LNCaP clone FGC (cell line): ENCODE data around the gene BTG1.

Source experiments
- DNase-seq: peaks from one replicate; pipeline ENCODE4 v3.0.0-alpha.2; 2011; ENCODE audit warnings: low read depth
- H3K4me3 ChIP-seq: 2 replicates; pipeline ENCODE4 v1.5.1; 2011; ENCODE audit warnings: mild to moderate bottlenecking, low read depth, low read length, control low read depth
- TF ChIP-seq, protein P1 (sequence below): IDR thresholded peaks from 2 replicates; pipeline ENCODE4 v1.5.1; 2012; ENCODE audit warnings: mild to moderate bottlenecking; ENCODE audit not compliant: control insufficient read depth, insufficient read depth; ENCODE audit errors: extremely low read depth

BTG1 gene

DNA sequence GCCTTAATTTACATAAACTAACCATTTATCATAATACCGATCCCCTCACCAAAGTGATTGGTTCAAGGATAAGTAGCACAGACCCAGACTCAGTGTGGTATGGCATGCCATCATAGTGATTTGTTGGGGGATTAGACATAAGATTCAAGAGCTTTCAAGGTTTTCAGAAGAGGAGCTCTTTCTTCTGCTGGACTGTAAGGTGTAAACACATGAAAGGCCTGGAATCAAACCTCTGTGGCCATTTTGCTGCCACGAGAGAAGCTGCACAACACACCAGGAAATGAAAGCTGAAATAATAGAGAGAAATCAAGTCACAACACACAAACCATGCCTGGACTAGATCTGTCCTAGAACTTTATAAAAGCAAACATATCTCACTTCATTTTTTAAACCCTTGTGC, 30.8 kb downstream of the BTG1 start:
- DNase-seq, result no peak
- no peak overlapping the region for H3K4me3 ChIP-seq
- TF ChIP-seq, protein P1, sequence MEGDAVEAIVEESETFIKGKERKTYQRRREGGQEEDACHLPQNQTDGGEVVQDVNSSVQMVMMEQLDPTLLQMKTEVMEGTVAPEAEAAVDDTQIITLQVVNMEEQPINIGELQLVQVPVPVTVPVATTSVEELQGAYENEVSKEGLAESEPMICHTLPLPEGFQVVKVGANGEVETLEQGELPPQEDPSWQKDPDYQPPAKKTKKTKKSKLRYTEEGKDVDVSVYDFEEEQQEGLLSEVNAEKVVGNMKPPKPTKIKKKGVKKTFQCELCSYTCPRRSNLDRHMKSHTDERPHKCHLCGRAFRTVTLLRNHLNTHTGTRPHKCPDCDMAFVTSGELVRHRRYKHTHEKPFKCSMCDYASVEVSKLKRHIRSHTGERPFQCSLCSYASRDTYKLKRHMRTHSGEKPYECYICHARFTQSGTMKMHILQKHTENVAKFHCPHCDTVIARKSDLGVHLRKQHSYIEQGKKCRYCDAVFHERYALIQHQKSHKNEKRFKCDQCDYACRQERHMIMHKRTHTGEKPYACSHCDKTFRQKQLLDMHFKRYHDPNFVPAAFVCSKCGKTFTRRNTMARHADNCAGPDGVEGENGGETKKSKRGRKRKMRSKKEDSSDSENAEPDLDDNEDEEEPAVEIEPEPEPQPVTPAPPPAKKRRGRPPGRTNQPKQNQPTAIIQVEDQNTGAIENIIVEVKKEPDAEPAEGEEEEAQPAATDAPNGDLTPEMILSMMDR, result no peak

DNA sequence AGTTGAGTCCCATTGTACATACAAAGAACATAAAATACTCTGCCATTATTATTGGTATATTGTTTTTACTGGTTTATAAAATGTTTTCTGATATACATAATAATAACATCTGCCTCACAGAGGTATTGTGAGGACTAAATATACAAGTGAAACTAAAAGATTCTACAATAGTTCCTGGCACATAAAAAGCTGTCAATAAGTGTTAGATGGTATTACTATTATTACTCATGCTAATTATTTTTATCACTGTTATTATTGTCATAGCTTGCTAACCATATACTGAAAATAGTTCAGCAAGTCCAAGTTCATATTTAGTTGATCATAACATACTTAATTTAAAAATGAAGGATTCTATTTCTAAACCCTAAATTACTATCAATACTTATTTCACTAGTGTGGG, 34.4 kb downstream of the BTG1 start:
- H3K4me3 ChIP-seq, result no peak overlapping the region
- DNase-seq, result no peak
- TF ChIP-seq, protein P1, result no peak

GRCh38 chr12:92110083-92110640, 35.5 kb downstream of the BTG1 start:
- TF ChIP-seq, protein P1, result no peak
- no peak for DNase-seq
- no peak overlapping the region for H3K4me3 ChIP-seq

GRCh38 chr12:92109613-92110012, 36.0 kb downstream of the BTG1 start:
- DNase-seq, result no peak
- H3K4me3 ChIP-seq, result no peak overlapping the region
- TF ChIP-seq, protein P1, result no peak

DNA sequence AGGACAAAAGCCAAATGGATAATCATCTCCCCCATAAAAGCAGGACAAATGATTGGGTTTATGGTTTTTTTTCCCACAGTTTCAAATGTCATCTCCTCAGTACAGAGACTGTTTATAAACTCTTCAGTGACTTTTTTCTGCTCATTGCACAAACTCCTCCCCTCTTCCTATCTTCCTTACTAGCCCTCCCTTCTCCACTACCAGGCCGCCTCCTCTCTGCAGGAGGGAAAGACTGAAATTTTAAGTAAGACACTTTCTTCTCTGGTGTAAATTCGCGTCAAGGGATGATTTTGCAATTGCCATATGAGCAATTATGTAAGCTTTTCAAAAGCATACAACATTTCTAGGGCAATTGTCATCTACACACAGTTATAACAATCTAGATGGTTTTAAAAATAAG, 37.0 kb downstream of the BTG1 start:
- DNase-seq, result no peak
- H3K4me3 ChIP-seq, result no peak overlapping the region
- TF ChIP-seq, protein P1, result no peak

DNA sequence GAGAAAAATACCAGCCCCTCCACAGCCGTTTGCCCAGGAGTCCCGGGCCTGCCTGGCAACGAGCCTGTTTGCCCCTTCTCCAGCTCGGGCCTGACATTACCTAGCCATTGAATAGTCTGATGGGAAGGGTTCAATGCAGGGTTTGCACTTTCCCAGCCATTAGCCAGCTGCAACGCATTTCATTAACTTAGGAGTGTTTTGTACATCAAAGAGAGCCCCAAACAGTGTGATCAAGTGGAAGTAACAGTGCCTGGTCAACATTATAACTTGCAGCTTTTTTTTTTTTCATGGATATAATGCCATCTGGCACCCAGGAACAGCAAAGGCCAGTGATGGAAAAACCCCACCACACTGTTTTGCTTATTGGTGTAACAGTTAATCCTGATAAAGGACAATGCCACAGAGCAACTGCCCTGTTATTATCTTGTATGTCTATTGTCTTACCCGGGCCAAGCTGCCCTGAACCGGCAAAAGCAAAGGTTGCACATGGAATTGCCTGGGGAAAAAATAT, 38.0 kb downstream of the BTG1 start:
- H3K4me3 ChIP-seq, result no peak overlapping the region
- no peak for DNase-seq
- TF ChIP-seq, protein P1, result no peak

GRCh38 chr12:92107094-92107493, 38.6 kb downstream of the BTG1 start:
- no peak for DNase-seq
- TF ChIP-seq, protein P1, result no peak
- no peak overlapping the region for H3K4me3 ChIP-seq
